ENCODE data around the gene ACSF3.
A peak's percentile ranks its signal among the peaks of the same experiment; 100 is the strongest.
"Not testable (repeated sequence)": the region's sequence is repeated elsewhere in the genome, so short reads cannot be mapped to it uniquely, and the experiment has no call there.

The ACSF3 gene

GRCh38 chr16:89055894-89056555 lies 37.6 kb upstream of the ACSF3 start:
- DNase-seq (ENCODE audit: low spot score) = no peak
- peak; percentile 81 for FAIRE-seq

GRCh38 chr16:89056592-89056991 lies 37.1 kb upstream of the ACSF3 start:
- FAIRE-seq = no peak
- no peak for DNase-seq (ENCODE audit: low spot score)

- DNase-seq (ENCODE audit: low spot score) (no peak), FAIRE-seq (no peak)
Observed at GRCh38 chr16:89057738-89058137, 35.9 kb upstream of the ACSF3 start.

- FAIRE-seq = no peak
- DNase-seq (ENCODE audit: low spot score) = no peak
Observed at GRCh38 chr16:89058812-89059211, 34.8 kb upstream of the ACSF3 start.

- DNase-seq (ENCODE audit: low spot score) (no peak), FAIRE-seq (no peak)
Observed at GRCh38 chr16:89060207-89060794, 33.4 kb upstream of the ACSF3 start.

- no peak for FAIRE-seq
Observed at GRCh38 chr16:89061086-89061485, 32.6 kb upstream of the ACSF3 start.

GRCh38 chr16:89061590-89062380 lies 31.9 kb upstream of the ACSF3 start:
- no peak for FAIRE-seq
- DNase-seq (ENCODE audit: low spot score) = no peak

More at GRCh38 chr16:89061086-89061485, 32.6 kb upstream of the ACSF3 start:
- no peak for DNase-seq (ENCODE audit: low spot score)

GRCh38 chr16:89062389-89063345 lies 31.0 kb upstream of the ACSF3 start:
- FAIRE-seq = no peak
- no peak for DNase-seq (ENCODE audit: low spot score)

- DNase-seq (ENCODE audit: low spot score) = no peak
- FAIRE-seq = no peak
Observed at GRCh38 chr16:89063768-89064320, 29.8 kb upstream of the ACSF3 start.

- FAIRE-seq (no peak), DNase-seq (ENCODE audit: low spot score) (no peak)
Observed at GRCh38 chr16:89064606-89065457, 28.8 kb upstream of the ACSF3 start.

GRCh38 chr16:89065458-89065822 lies 28.2 kb upstream of the ACSF3 start:
- no peak for FAIRE-seq
- no peak for DNase-seq (ENCODE audit: low spot score)

GRCh38 chr16:89066721-89067120 lies 26.9 kb upstream of the ACSF3 start:
- FAIRE-seq (no peak), DNase-seq (ENCODE audit: low spot score) (no peak)

GRCh38 chr16:89067677-89068443 lies 25.8 kb upstream of the ACSF3 start:
- FAIRE-seq = no peak
- no peak for DNase-seq (ENCODE audit: low spot score)

GRCh38 chr16:89068814-89069616 lies 24.6 kb upstream of the ACSF3 start:
- peak; percentile 100 for FAIRE-seq
- not testable (repeated sequence) for DNase-seq (ENCODE audit: low spot score)

- FAIRE-seq (no peak), DNase-seq (ENCODE audit: low spot score) (no peak)
Observed at GRCh38 chr16:89069920-89070319, 23.7 kb upstream of the ACSF3 start.

GRCh38 chr16:89070590-89070989 lies 23.1 kb upstream of the ACSF3 start:
- FAIRE-seq (no peak), DNase-seq (ENCODE audit: low spot score) (no peak)

GRCh38 chr16:89071686-89072547 lies 21.7 kb upstream of the ACSF3 start:
- DNase-seq (ENCODE audit: low spot score) (no peak), FAIRE-seq (no peak)
